Stimulated activated naive CD8-positive, alpha-beta T cell treated with anti-CD3 and anti-CD28 coated beads, Interleukin-15, amount 100 ng/mL, for 72 hours (primary cell): ENCODE results near the gene TUBA3D.
"Not testable (repeated sequence)": the region's sequence is repeated elsewhere in the genome, so short reads cannot be mapped to it uniquely, and the experiment has no call there.

Experiments used
- ATAC-seq: fragments of 150-1000 bp; cut with Tn5 transposase; 2 replicates; pipeline ENCODE4 v1.10.0; 2021; ENCODE audit warnings: mild to moderate bottlenecking, moderate library complexity
- DNase-seq, 2 donors: peaks; one replicate each; pipeline ENCODE4 v3.0.0; 2021 to 2022
- H3K27ac Mint-ChIP-seq, 2 donors: one replicate each; pipeline ENCODE4 v1.8.0; 2022; ENCODE audit warnings: mild to moderate bottlenecking in 2 of 2, mixed read lengths in 2 of 2, moderate library complexity in 2 of 2
- H3K27me3 Mint-ChIP-seq: one replicate; pipeline ENCODE4 v1.8.0; 2022; ENCODE audit warnings: mixed read lengths
- H3K4me1 Mint-ChIP-seq: one replicate; pipeline ENCODE4 v1.8.0; 2022; ENCODE audit warnings: mild to moderate bottlenecking, mixed read lengths
- H3K4me3 Mint-ChIP-seq, 2 donors: one replicate each; pipeline ENCODE4 v1.8.0; 2022; ENCODE audit warnings: mild to moderate bottlenecking in 2 of 2, mixed read lengths in 2 of 2, moderate library complexity in 1 of 2
- H3K9me3 Mint-ChIP-seq, 2 donors: one replicate each; pipeline ENCODE4 v1.8.0; 2022; ENCODE audit warnings: mixed read lengths in 2 of 2

Gene TUBA3D

DNA sequence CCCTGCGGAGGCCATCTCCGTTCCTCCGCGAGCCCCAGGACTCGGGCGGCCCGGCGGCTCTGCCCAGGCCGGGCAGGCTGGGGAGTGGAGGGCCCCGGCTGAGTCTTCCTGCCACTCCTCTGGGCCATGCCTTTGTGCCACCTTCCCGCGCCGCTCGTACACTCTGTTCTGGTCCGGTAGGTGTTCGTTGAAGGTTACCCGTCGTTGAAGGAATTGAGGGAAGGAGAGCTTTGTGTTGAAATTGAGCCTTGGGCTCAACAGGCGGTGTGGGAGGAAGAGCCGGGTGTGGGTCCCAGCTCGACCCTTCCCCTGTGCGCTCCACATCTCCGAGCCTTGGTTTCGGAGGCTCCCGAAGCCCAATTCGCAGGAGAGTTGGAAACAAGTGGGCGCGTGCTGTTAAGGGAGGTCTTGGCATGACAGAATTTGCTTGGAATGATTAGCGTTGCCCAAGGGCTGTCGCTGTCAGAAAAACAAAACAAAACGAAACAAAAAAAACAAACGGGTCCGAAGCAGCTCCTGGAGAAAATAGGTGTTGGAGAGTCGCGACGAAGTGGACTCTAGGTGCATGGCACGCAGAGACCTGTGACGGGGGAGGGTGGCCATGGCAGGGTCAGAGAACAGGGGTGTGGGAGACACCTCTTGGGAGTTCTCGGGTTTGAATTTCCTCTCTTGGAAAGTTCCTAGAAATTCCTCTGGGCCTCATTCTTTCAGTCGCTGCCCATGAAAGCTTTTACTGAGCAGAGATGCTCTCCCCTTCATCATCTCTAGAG lies 17.5 kb downstream of the TUBA3D start:
- Mint-ChIP-seq H3K4me3 (peak overlapping the region; percentile 97 to 98), H3K4me1 (peaks cover 60% of the 10 kb centered on the region), H3K27me3 (no peaks in the 10 kb centered on the region), H3K27ac (peak overlapping the region; percentile 97 to 99), H3K9me3 (no peaks in the 10 kb centered on the region)
- peak; percentile 32 for ATAC-seq
- no peak for DNase-seq

DNA sequence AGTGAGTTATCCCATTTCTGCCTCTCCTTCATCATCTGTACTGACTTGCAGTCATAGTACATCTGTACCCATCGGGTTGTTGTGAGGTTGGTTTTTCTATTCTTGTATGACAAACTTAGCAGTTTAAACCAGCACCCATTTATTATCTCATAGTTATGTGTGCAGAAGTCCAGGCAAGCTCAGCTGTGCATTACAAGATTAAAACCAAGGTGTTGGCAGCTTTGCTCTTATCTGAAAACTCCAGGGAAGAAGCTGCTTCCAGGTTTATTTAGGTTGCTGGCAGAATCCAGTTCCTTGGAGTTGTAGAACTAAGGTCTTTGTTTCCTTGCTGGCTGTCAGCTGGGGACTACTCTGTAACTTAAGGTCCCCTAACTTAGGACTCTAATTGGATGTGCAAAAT lies 19.6 kb downstream of the TUBA3D start:
- not testable (repeated sequence) for H3K27me3 Mint-ChIP-seq, ATAC-seq, H3K9me3 Mint-ChIP-seq, DNase-seq
- Mint-ChIP-seq H3K4me1 (peaks cover 46% of the 10 kb centered on the region), H3K4me3 (peak overlapping the region; percentile 29 to 98), H3K27ac (peak overlapping the region; percentile 25 to 54)

DNA sequence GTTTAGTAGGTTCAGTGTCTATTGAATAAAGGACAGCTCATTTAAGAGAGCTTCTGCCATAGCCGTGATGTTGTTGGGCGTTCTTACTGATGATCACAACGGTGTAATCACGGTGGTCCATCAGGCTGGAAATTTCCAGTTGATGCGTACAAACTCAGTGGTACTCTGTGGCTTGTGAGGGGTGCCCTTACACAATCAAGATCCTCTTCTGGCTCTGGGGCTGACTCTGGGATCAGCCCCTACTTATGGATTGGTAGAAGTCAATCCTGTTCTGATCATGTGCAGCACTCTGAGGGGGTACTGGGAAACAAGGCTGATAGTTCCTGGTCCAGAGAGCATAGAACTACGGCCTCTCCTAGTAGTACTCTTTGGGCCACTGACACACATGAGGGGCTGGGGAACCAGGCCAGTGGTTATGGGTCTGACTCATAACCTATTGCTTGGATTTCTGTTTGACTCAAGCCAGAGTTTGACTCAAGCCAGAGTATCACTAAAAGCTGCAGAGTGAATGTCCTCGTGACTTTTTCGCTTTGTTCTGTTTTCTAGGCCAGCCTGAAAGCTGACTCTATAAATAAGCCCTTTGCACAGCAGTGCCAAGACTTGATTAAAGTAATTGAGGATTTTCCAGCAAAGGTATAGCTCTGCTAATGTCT lies 22.5 kb downstream of the TUBA3D start:
- Mint-ChIP-seq H3K27ac (peak overlapping the region; percentile 86 to 90), H3K4me1 (peaks cover 32% of the 10 kb centered on the region), H3K4me3 (peak overlapping the region in 1 of 2 donors; percentile 46)
- peak; percentile 95 for ATAC-seq
- not testable (repeated sequence) for H3K27me3 Mint-ChIP-seq, H3K9me3 Mint-ChIP-seq
- DNase-seq, result peak in 1 of 2 donors; percentile 47

DNA sequence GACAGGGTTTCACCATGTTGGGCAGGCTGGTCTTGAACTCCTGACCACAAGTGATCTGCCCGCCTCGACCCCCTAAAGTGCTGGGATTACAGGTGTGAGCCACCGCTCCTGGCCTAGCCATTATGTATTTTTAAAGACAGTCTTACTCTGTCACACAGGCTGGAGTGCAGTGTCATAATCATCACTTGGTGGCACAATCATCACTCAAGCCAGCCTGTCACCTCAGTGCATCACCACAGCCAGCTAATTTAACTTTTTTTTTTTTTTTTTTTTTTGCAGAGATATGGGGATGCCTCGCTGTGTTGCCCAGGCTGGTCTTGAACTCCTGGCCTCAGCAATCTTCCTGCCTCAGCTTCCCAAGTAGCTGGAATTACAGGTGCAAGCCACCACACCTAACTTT lies 27.7 kb downstream of the TUBA3D start:
- peak; percentile 22 for ATAC-seq
- not testable (repeated sequence) for H3K27me3 Mint-ChIP-seq, DNase-seq, H3K9me3 Mint-ChIP-seq, H3K27ac Mint-ChIP-seq, H3K4me3 Mint-ChIP-seq, H3K4me1 Mint-ChIP-seq

DNA sequence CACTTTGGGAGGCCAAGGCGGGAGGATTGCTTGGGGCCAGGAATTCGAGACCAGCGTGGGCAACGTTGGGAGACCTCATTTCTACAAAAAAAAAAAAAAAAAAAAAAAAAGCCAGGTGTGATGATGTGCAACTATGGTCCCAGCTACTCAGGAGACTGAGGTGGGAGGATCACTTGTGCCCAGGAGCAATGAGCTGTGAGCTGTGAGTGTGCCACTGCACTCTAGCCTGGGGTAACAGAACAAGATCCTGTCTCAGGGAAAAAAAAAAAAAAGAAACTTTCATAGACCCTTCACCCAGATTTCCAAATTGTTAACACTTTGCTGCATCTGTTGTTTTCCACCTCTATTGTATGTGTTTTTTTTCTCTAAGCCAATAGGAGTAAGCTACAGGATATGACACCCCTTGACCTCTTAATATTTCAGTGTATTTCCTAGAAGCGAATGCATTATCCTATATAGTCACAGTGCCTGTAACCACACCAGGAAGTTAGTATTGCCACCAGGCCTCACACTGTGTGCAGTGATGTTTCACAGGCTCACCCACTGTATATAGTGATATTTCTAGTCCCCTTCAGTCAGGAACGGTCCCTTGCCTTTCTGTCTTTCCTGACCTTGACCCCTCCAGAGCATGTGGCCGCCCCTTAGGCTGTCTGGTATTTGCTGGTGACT lies 28.3 kb downstream of the TUBA3D start:
- Mint-ChIP-seq H3K4me3 (peak overlapping the region in 1 of 2 donors; percentile 15), H3K27ac (peak overlapping the region; percentile 6 to 84)
- not testable (repeated sequence) for H3K4me1 Mint-ChIP-seq, H3K9me3 Mint-ChIP-seq, H3K27me3 Mint-ChIP-seq, DNase-seq
- peak; percentile 97 for ATAC-seq

DNA sequence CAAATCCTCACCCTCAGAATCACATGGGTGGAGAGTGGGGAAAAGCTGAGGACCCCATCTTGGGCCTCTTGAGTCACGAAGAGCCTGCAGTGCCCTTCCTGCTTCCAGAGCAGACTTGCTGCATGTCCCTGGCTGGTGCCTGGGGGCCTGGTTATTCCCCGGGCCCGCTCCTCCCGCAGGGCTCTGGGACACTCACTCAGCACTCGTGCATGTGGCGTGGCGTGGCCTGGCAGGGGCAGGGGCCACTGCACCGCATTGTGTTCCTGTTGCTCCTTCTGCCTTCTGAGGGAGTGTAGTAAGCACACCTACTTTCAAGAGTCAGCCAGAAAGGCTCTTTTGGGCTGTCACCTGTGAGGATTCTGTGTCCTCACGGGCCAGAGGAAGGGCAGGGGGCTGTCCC lies 33.7 kb downstream of the TUBA3D start:
- ATAC-seq, result no peak

DNA sequence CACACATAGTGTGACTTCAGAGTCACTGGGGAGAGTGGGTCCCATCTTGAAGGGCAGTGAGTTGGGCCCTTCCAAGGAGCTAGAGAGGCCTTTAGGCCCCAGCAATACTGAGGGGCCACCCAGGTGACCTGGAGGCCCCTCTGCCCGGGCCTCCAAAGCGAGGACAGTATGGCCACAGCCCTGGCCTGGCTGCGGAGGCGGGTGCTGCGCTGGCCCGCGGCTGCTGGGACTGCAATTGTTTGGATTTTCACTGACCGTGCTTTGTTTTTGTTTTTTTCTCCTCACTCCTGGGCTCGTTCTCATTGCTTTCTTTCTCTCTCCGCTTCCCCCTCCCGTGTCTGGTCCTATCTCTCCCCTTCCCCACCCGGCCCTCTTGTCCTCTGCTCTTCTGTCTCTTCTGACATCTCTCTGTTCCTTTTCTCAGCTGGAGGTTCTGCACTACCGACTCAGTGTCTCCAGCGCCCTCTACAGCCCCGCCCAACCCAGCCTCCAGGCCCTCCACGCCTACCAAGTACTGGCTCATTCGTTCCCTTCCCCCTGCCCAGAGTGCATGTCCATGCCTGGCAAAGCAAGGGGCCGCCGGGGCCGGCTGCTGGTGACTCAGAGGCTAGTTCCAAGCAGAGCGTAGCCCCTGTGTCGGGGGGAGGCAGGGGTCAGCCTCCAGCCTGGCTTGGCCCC lies 35.5 kb downstream of the TUBA3D start:
- H3K4me3 Mint-ChIP-seq, DNase-seq, H3K9me3 Mint-ChIP-seq, H3K27me3 Mint-ChIP-seq, ATAC-seq: not testable (repeated sequence)
- Mint-ChIP-seq H3K4me1 (peaks cover 23% of the 10 kb centered on the region), H3K27ac (peak overlapping the region; percentile 76 to 85)

More for the DNA sequence above, 33.7 kb downstream of the TUBA3D start:
- Mint-ChIP-seq H3K4me1 (peaks cover 18% of the 10 kb centered on the region), H3K4me3 (no peak overlapping the region), H3K9me3 (no peaks in the 10 kb centered on the region), H3K27me3 (no peaks in the 10 kb centered on the region), H3K27ac (no peak overlapping the region)
- no peak for DNase-seq

DNA sequence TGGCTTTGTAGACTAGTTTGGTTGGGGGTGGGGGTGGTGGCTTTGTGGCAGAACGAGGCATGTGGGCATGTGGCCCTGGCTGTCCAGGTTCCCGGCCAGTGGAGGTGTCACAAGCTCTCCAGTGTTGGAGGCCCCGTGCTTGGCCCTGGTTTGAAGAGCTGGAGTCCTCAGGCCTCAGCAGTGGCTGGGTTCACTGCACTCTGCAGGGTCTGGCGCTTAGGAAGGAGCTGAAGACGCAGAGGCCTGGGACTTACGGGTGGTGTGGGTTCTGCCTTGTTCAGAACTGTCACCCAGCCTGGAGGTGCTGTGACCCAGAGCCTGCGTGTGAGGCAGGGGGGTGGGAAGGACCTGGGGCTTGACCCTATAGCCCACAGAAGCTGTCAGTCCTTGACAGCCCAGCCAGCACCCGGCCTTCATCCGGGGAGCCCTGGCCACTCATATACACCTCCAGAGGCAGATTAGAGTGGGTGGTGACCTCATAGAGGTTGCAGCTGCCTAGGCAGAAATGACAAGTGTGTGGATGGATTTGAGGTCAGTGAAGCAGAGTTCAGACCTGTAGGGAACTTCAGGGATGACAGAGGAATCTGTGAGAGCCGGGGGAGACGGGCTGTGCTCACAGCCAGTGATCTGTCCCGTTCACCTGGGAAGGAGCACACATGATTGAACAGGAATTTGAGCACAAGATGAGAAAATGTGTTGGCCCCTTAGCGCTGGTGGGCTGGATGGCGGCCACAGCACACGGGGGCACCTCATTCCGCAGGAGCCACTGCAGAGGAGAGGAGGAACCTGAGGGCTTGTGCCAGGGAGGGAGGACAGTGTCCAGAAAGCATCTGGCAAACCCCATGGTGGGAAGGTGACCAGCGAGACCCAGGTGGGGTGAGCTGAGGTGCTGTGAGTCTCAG lies 36.3 kb downstream of the TUBA3D start:
- peak overlapping the region; percentile 59 to 80 for H3K27ac Mint-ChIP-seq
- not testable (repeated sequence) for H3K4me3 Mint-ChIP-seq, DNase-seq, H3K9me3 Mint-ChIP-seq, H3K27me3 Mint-ChIP-seq, ATAC-seq
- H3K4me1 Mint-ChIP-seq, result peaks cover 23% of the 10 kb centered on the region

DNA sequence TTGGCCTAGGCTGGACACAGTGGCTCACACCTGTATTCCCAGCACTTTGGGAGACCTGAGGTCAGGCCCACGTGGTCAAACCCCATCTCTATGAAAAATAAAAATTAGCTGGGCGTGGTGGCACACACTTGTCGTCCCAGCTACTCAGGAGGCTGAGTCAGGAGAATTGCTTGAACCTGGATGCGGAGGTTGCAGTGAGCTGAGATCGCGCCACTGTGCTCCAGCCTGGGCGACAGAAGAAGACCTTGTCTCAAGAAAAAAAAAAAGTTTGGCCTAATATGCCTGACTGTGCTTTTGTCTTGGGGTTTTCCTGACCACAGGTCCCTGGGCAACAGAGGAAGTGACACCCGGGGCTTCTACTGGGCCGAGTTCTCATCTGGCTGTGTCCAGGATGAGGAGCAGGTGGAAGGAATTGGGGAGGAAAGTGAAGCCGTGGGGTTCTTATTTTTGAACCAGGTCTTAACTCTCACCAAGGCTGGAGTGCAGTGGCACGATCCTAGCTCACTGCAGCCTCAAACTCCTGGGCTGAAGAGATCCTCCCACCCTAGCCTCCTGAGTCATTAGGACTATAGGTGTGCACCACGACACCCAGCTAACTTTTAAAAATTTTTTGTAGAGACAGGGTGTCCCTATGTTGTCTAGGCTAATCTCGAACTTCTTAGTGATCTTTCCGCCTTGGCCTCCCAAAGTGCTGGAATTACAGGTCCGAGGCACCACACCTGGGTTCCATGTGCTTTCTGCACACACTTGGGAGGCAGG lies 38.7 kb downstream of the TUBA3D start:
- H3K27me3 Mint-ChIP-seq, H3K4me3 Mint-ChIP-seq, DNase-seq, H3K9me3 Mint-ChIP-seq: not testable (repeated sequence)
- peak; percentile 26 for ATAC-seq
- H3K27ac Mint-ChIP-seq, result peak overlapping the region; percentile 76 to 77
- peaks cover 23% of the 10 kb centered on the region for H3K4me1 Mint-ChIP-seq

DNA sequence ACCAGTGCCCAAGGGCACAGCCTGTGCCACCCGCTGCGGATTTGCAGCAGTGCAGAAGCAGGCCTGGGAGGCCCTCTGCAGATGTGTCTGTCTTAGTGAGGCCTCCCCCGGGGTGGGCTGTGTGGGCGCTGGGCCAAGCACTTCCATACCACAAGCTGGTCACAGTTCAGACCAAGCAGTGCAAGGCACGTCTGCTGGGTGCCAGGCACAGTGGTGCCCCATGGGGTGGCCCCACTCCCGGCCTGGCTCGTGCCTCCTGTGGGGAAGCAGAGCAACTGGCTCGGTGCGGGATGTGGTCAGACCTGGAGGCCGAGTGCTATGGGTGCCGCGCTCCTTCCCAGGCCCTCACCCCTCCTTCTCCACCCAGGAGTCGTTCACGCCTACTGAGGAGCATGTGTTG lies 39.3 kb downstream of the TUBA3D start:
- peaks cover 23% of the 10 kb centered on the region for H3K4me1 Mint-ChIP-seq
- DNase-seq, H3K4me3 Mint-ChIP-seq, H3K27me3 Mint-ChIP-seq, H3K9me3 Mint-ChIP-seq: not testable (repeated sequence)
- ATAC-seq, result peak; percentile 19
- peak overlapping the region in 1 of 2 donors; percentile 59 for H3K27ac Mint-ChIP-seq

DNA sequence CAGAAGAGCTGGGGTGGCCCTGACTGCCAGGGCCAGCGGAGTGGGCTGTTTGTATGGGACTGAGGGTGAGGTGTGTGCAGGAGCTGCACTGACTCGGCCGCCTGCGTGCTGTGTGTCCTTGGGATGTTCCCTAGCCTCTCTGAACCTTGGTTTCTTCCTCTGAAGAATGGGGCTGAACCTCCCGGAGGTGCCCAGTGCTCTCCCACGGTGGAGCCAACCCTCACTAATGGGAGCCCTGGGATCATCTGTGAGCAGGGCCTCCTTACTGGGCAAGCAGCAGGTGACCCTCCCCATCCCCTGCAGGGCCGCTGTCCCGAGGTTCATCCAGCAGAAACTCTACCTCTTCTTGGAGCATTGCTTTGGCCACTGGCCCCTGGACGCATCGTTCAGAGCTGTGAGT lies 40.1 kb downstream of the TUBA3D start:
- no peak overlapping the region for H3K4me3 Mint-ChIP-seq
- no peaks in the 10 kb centered on the region for H3K9me3 Mint-ChIP-seq
- H3K27me3 Mint-ChIP-seq, result no peaks in the 10 kb centered on the region
- ATAC-seq, result peak; percentile 1
- no peak for DNase-seq
- H3K27ac Mint-ChIP-seq, result peak overlapping the region in 1 of 2 donors; percentile 54
- peaks cover 23% of the 10 kb centered on the region for H3K4me1 Mint-ChIP-seq

DNA sequence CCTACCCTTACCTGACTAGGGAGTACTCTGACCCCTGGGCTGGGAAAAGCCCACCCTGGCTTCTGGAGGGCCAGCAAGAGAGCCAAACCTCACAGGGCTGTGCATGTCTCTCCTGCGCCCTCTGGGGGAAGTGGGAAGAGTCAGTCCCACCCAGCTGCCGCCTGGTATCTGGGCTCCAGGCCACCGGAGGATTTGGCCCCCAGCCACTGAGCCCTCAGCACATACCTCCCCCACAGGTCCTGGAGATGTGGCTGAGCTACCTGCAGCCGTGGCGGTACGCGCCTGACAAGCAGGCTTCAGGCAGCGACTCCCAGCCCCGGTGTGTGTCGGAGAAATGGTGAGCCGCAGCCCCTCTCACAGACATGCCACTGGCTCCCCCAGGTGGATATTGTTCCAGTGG lies 40.7 kb downstream of the TUBA3D start:
- not testable (repeated sequence) for DNase-seq, ATAC-seq, H3K9me3 Mint-ChIP-seq, H3K27me3 Mint-ChIP-seq, H3K4me3 Mint-ChIP-seq, H3K27ac Mint-ChIP-seq
- peaks cover 23% of the 10 kb centered on the region for H3K4me1 Mint-ChIP-seq

DNA sequence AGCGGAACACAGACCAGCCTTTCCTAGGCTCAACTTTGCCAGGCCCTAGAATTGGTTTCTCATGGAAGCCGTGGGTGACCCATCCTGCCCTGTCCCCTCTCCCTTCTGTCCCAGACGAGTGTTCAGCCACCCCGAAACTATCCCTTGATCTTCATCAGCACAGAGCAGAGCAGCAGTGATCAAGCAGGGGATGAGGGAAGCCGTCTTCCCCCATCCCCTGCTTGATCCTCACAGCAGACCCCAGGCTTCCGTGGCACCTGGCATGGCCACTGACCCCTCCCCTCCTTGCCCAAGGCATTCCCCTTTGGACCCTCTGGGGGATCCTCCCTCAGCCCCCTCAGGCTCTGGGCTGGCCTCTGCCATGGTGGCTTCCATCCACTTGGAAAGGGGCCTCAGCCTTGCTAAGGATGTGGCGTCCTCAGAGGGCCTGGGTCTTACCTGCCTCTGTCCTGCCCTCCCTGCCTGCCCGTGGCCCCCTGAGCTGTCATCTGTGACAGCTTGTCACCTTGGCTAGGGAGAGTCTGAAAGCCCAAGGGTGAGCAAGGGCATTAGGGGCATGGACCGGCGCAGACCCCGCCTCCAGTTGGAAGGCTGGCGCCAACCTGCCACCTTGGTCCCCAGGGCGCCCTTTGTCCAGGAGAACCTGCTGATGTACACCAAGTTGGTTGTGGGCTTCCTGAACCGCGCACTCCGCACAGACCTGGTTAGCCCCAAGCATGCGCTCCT lies 41.4 kb downstream of the TUBA3D start:
- Mint-ChIP-seq H3K27ac (peak overlapping the region in 1 of 2 donors; percentile 20), H3K4me3 (no peak overlapping the region), H3K9me3 (no peaks in the 10 kb centered on the region), H3K27me3 (no peaks in the 10 kb centered on the region), H3K4me1 (peaks cover 22% of the 10 kb centered on the region)
- no peak for ATAC-seq
- DNase-seq, result no peak
